ENCODE measurements around the gene NFIA. TPM values are rescaled to one million over a fixed set of nuclear protein-coding genes. Genes with fewer than 3 reads are reported as not detected.

The NFIA gene
- total RNA-seq, 1 donor from 2014 or later, result 1.2 TPM

DNA sequence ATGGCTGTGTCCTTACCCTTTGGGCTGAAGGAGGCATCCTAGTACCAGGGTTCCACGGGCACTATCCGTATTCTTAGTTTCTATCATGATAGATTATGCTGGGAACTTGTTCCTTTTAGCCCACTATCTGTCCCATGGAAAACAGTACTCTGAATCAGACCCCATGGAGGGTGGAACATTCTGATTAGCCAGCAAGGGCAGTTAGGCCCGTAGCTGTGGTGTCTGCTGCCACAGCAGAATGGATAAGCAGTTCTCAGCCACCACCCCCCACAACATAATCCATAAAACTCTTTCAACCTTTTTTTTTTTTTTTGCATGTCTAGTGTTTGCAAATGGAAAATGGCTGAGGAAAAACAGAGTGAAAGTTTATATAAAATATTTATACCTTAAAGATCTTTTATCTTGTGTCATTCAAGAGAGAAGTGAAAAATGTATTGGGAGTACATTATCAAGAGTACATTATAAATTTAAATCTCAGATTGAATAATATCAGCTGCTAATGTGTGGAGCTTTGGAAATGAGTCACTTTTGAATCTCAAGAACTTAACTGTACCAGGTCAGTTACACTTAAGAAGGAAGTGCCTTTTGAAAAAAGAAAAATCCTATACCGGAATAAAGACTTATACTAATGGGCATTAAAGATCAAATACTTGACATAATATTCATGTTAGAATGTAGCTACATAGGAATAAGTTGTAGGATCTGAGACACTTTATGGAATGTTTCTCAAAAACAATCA is 80.3 kb downstream of the NFIA start:
- Mint-ChIP-seq H3K4me3 (ENCODE audit: low read depth) (no peak overlapping the region), H3K27ac (no peak overlapping the region), H3K4me1 (ENCODE audit: low read depth) (no peaks in the 10 kb centered on the region), H3K36me3 (ENCODE audit: insufficient read depth) (no peaks in the 10 kb centered on the region), H3K9me3 (ENCODE audit: low read depth) (no peaks in the 10 kb centered on the region), H3K27me3 (peaks cover 56% of the 10 kb centered on the region)
- TF ChIP-seq, protein P1, sequence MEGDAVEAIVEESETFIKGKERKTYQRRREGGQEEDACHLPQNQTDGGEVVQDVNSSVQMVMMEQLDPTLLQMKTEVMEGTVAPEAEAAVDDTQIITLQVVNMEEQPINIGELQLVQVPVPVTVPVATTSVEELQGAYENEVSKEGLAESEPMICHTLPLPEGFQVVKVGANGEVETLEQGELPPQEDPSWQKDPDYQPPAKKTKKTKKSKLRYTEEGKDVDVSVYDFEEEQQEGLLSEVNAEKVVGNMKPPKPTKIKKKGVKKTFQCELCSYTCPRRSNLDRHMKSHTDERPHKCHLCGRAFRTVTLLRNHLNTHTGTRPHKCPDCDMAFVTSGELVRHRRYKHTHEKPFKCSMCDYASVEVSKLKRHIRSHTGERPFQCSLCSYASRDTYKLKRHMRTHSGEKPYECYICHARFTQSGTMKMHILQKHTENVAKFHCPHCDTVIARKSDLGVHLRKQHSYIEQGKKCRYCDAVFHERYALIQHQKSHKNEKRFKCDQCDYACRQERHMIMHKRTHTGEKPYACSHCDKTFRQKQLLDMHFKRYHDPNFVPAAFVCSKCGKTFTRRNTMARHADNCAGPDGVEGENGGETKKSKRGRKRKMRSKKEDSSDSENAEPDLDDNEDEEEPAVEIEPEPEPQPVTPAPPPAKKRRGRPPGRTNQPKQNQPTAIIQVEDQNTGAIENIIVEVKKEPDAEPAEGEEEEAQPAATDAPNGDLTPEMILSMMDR (IDR thresholded peaks at IDR 0.05; ENCODE audit: unreplicated experiment), result no peak
- DNase-seq (ENCODE audit: low spot score, unreplicated experiment), result no peak

DNA sequence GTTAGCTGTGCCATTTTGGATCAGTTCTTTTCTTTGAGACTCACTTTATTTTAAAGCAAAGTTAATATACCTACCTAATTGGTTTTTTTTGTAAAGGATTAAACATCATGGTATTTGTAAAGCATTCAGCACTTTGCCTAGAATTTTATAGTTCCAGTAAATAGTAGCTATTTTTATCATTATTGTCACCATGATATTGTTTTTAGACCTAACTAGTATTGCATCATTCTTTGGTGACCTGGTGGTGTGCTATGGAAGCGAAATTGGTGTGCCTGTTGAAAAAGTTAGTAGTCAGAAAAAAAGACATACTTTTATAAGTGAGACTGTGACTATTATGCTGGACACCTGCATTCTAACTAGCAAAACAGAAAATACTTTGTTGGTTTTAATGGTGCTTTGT is 81.0 kb downstream of the NFIA start:
- Mint-ChIP-seq H3K27ac (no peak overlapping the region), H3K36me3 (ENCODE audit: insufficient read depth) (no peaks in the 10 kb centered on the region), H3K9me3 (ENCODE audit: low read depth) (no peaks in the 10 kb centered on the region), H3K4me3 (ENCODE audit: low read depth) (no peak overlapping the region), H3K4me1 (ENCODE audit: low read depth) (no peaks in the 10 kb centered on the region), H3K27me3 (peaks cover 53% of the 10 kb centered on the region)
- TF ChIP-seq, protein P1 (IDR thresholded peaks at IDR 0.05; ENCODE audit: unreplicated experiment), result no peak
- DNase-seq (ENCODE audit: low spot score, unreplicated experiment), result no peak

- no peaks in the 10 kb centered on the region for H3K36me3 Mint-ChIP-seq (ENCODE audit: insufficient read depth)
- no peak overlapping the region for H3K4me3 Mint-ChIP-seq (ENCODE audit: low read depth)
- no peaks in the 10 kb centered on the region for H3K9me3 Mint-ChIP-seq (ENCODE audit: low read depth)
- H3K27ac Mint-ChIP-seq, result no peak overlapping the region
- no peak for DNase-seq (ENCODE audit: low spot score, unreplicated experiment)
- H3K4me1 Mint-ChIP-seq (ENCODE audit: low read depth), result peaks cover 5% of the 10 kb centered on the region
- H3K27me3 Mint-ChIP-seq, result peaks cover 49% of the 10 kb centered on the region
- TF ChIP-seq, protein P1 (IDR thresholded peaks at IDR 0.05; ENCODE audit: unreplicated experiment), result no peak
Observed at GRCh38 chr1:61165402-61165801, 83.0 kb downstream of the NFIA start.

GRCh38 chr1:61167309-61167708 is 84.9 kb downstream of the NFIA start:
- Mint-ChIP-seq H3K27me3 (peaks cover 48% of the 10 kb centered on the region), H3K9me3 (ENCODE audit: low read depth) (no peaks in the 10 kb centered on the region), H3K4me1 (ENCODE audit: low read depth) (peaks cover 12% of the 10 kb centered on the region), H3K27ac (no peak overlapping the region), H3K36me3 (ENCODE audit: insufficient read depth) (no peaks in the 10 kb centered on the region), H3K4me3 (ENCODE audit: low read depth) (no peak overlapping the region)
- no peak for DNase-seq (ENCODE audit: low spot score, unreplicated experiment)
- TF ChIP-seq, protein P1 (IDR thresholded peaks at IDR 0.05; ENCODE audit: unreplicated experiment), result no peak

DNA sequence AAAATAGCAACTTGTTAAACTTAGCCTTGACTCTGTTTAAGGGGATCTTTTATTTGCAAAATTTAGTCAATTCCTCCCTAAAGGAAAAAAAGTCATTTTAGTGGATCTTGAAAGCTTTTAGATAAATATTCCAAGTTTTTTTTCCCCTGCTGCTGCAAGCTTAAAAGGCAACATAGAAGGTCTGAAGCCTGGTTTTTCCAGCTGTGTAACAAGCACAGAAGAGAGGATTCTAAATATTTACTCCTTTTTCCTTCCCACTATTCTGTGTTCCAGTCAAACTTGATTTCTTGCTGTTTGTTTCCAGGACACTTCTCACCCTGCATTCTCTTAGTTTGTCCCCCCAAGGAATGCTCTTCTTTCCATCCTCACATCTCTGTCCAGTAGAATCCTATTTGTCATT is 86.7 kb downstream of the NFIA start:
- H3K36me3 Mint-ChIP-seq (ENCODE audit: insufficient read depth), result no peaks in the 10 kb centered on the region

More for the DNA sequence above, 86.7 kb downstream of the NFIA start:
- H3K9me3 Mint-ChIP-seq (ENCODE audit: low read depth), result no peaks in the 10 kb centered on the region
- TF ChIP-seq, protein P1 (IDR thresholded peaks at IDR 0.05; ENCODE audit: unreplicated experiment), result no peak
- H3K27me3 Mint-ChIP-seq, result peaks cover 57% of the 10 kb centered on the region
- peaks cover 12% of the 10 kb centered on the region for H3K4me1 Mint-ChIP-seq (ENCODE audit: low read depth)
- no peak overlapping the region for H3K27ac Mint-ChIP-seq
- no peak overlapping the region for H3K4me3 Mint-ChIP-seq (ENCODE audit: low read depth)
- no peak for DNase-seq (ENCODE audit: low spot score, unreplicated experiment)

Data from progenitor cell of endocrine pancreas (in vitro differentiated cells).